ENCODE results near the gene KCNK15. TPM values are rescaled to one million over a fixed set of nuclear protein-coding genes. Genes with fewer than 3 reads are reported as not detected.

KCNK15 gene
- total RNA-seq, 1 donor from 2014 or later: 0.33 TPM

- TF ChIP-seq, protein P1, sequence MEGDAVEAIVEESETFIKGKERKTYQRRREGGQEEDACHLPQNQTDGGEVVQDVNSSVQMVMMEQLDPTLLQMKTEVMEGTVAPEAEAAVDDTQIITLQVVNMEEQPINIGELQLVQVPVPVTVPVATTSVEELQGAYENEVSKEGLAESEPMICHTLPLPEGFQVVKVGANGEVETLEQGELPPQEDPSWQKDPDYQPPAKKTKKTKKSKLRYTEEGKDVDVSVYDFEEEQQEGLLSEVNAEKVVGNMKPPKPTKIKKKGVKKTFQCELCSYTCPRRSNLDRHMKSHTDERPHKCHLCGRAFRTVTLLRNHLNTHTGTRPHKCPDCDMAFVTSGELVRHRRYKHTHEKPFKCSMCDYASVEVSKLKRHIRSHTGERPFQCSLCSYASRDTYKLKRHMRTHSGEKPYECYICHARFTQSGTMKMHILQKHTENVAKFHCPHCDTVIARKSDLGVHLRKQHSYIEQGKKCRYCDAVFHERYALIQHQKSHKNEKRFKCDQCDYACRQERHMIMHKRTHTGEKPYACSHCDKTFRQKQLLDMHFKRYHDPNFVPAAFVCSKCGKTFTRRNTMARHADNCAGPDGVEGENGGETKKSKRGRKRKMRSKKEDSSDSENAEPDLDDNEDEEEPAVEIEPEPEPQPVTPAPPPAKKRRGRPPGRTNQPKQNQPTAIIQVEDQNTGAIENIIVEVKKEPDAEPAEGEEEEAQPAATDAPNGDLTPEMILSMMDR (IDR thresholded peaks at IDR 0.05; ENCODE audit: borderline replicate concordance): peak; percentile 68
- no peaks in the 10 kb centered on the region for H3K36me3 ChIP-seq
- peaks cover 37% of the 10 kb centered on the region for H3K4me1 ChIP-seq
- no peak overlapping the region for H3K27ac ChIP-seq (replicated peaks)
- intact Hi-C loops (cut with micrococcal nuclease): no loop called here
- no peak for DNase-seq
- H3K9me3 ChIP-seq (replicated peaks): no peaks in the 10 kb centered on the region
- H3K27me3 ChIP-seq (ENCODE audit: low read depth): peaks cover 36% of the 10 kb centered on the region
- peak overlapping the region; percentile 40 for H3K4me3 ChIP-seq
Measured at GRCh38 chr20:44750081-44750805, 4.6 kb downstream of the KCNK15 start.

DNA sequence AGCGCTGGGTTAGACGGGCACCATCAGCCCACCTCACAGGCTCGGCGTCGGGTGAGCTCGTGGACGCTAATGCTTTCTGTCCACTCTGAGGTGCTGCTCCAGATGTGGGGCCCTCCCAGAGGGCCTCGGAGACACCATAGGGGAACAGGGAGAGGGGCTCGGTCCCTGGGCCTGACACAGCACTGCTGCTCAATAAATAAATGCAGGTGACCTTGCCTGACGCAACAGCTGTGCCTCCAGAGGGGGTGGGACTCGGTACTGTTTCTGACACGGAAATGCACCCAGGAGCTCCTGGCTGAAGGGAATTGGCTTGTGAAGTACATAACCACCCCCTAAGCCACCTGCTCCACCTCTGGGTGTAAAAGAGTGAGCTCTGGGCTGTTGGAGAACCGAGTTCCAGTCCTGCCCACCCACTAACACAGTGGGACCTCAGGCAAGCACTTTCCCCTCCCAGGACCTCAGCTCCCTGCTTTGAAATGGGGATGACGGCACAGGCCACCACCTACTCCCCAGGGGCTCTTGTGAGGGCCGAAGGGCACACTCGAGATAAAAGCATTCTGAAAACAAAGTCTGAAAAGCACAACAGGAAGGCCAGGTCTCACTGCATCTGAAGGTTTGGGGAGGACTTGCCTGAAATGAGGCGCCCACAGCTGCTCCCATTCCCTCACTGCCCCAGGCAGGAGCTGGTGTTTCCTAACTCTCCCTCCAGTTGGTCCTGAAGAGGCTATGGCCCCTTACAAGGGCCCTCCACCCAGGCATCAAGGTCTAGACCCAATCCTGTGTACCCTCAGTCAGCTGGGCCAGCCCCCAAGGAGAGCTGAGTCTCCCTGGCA is 6.7 kb downstream of the KCNK15 start:
- TF ChIP-seq, protein P1 (IDR thresholded peaks at IDR 0.05; ENCODE audit: borderline replicate concordance): no peak
- Histone ChIP-seq H3K27me3 (ENCODE audit: low read depth) (peaks cover 36% of the 10 kb centered on the region), H3K4me1 (peaks cover 18% of the 10 kb centered on the region), H3K9me3 (replicated peaks) (no peaks in the 10 kb centered on the region), H3K27ac (replicated peaks) (no peak overlapping the region), H3K4me3 (no peak overlapping the region), H3K36me3 (no peaks in the 10 kb centered on the region)
- intact Hi-C loops (cut with micrococcal nuclease): no loop called here
- no peak for DNase-seq

- Histone ChIP-seq H3K4me1 (peaks cover 11% of the 10 kb centered on the region), H3K27me3 (ENCODE audit: low read depth) (peaks cover 27% of the 10 kb centered on the region), H3K27ac (replicated peaks) (no peak overlapping the region), H3K4me3 (no peak overlapping the region), H3K9me3 (replicated peaks) (no peaks in the 10 kb centered on the region), H3K36me3 (no peaks in the 10 kb centered on the region)
- TF ChIP-seq, protein P1 (IDR thresholded peaks at IDR 0.05; ENCODE audit: borderline replicate concordance): no peak
- intact Hi-C loops (cut with micrococcal nuclease): no loop called here
- no peak for DNase-seq
Measured at GRCh38 chr20:44754554-44754953, 8.9 kb downstream of the KCNK15 start.

GRCh38 chr20:44756011-44756688 is 10.5 kb downstream of the KCNK15 start:
- no peak for DNase-seq
- H3K36me3 ChIP-seq: no peaks in the 10 kb centered on the region
- peaks cover 13% of the 10 kb centered on the region for H3K27me3 ChIP-seq (ENCODE audit: low read depth)
- no peaks in the 10 kb centered on the region for H3K9me3 ChIP-seq (replicated peaks)
- H3K4me1 ChIP-seq: peaks cover 3% of the 10 kb centered on the region
- TF ChIP-seq, protein P1 (IDR thresholded peaks at IDR 0.05; ENCODE audit: borderline replicate concordance): no peak
- intact Hi-C loops (cut with micrococcal nuclease): no loop called here
- no peak overlapping the region for H3K27ac ChIP-seq (replicated peaks)
- H3K4me3 ChIP-seq: no peak overlapping the region

- H3K9me3 ChIP-seq (replicated peaks): no peaks in the 10 kb centered on the region
- no peaks in the 10 kb centered on the region for H3K36me3 ChIP-seq
- H3K27me3 ChIP-seq (ENCODE audit: low read depth): peaks cover 7% of the 10 kb centered on the region
- peaks cover 9% of the 10 kb centered on the region for H3K4me1 ChIP-seq
- H3K4me3 ChIP-seq: no peak overlapping the region
- intact Hi-C loops (cut with micrococcal nuclease): no loop called here
- H3K27ac ChIP-seq (replicated peaks): no peak overlapping the region
- DNase-seq: no peak
- TF ChIP-seq, protein P1 (IDR thresholded peaks at IDR 0.05; ENCODE audit: borderline replicate concordance): no peak
Measured at GRCh38 chr20:44756956-44757355, 11.3 kb downstream of the KCNK15 start.

All from left ventricle myocardium inferior (tissue), 1 donor.